HG02571 (cell line): ENCODE data around the gene DNAJB9.
"Not testable (repeated sequence)": the region's sequence is repeated elsewhere in the genome, so short reads cannot be mapped to it uniquely, and the experiment has no call there.

ENCODE experiments used
- ATAC-seq: cut with Tn5 transposase; IDR thresholded peaks from one replicate; pipeline ENCODE4 v1.9.1; 2021; ENCODE audit warnings: mild to moderate bottlenecking, moderate library complexity; ENCODE audit not compliant: unreplicated experiment

Gene DNAJB9

GRCh38 chr7:108569381-108570145 lies at the start of gene DNAJB9, which contains the start of gene THAP5:
Gene DNAJB9, plus strand, starts transcription at chr7:108569874. Its CDS starts 1,853 bp downstream, at chr7:108571727.
Gene THAP5, minus strand, starts transcription at chr7:108569706. Its CDS starts 137 bp downstream, at chr7:108569569.
- peak; percentile 92 for ATAC-seq

- ATAC-seq: no peak
Observed at GRCh38 chr7:108522780-108523179, 46.9 kb upstream of the DNAJB9 start.

GRCh38 chr7:108525327-108525984 lies 44.2 kb upstream of the DNAJB9 start:
- peak; percentile 45 for ATAC-seq

- ATAC-seq: peak; percentile 93
Observed at GRCh38 chr7:108525985-108526767, 43.5 kb upstream of the DNAJB9 start, which contains the start of gene PNPLA8. Gene PNPLA8, minus strand, starts transcription at chr7:108526135. Its CDS starts 10,644 bp downstream, at chr7:108515491.

GRCh38 chr7:108526768-108527017 lies 43.0 kb upstream of the DNAJB9 start:
- ATAC-seq: no peak

- no peak for ATAC-seq
Observed at GRCh38 chr7:108528183-108528712, 41.4 kb upstream of the DNAJB9 start.

GRCh38 chr7:108529341-108529740 lies 40.3 kb upstream of the DNAJB9 start:
- no peak for ATAC-seq

- no peak for ATAC-seq
Observed at GRCh38 chr7:108533712-108534111, 36.0 kb upstream of the DNAJB9 start.

GRCh38 chr7:108535257-108535656 lies 34.4 kb upstream of the DNAJB9 start:
- ATAC-seq: no peak

GRCh38 chr7:108535744-108536143 lies 33.9 kb upstream of the DNAJB9 start:
- no peak for ATAC-seq

GRCh38 chr7:108537229-108537628 lies 32.4 kb upstream of the DNAJB9 start:
- no peak for ATAC-seq

GRCh38 chr7:108538236-108538635 lies 31.4 kb upstream of the DNAJB9 start:
- ATAC-seq: not testable (repeated sequence)

- ATAC-seq: not testable (repeated sequence)
Observed at GRCh38 chr7:108538685-108539084, 31.0 kb upstream of the DNAJB9 start.

GRCh38 chr7:108541478-108541877 lies 28.2 kb upstream of the DNAJB9 start:
- ATAC-seq: no peak

GRCh38 chr7:108548141-108548896 lies 21.4 kb upstream of the DNAJB9 start:
- ATAC-seq: not testable (repeated sequence)

- not testable (repeated sequence) for ATAC-seq
Observed at GRCh38 chr7:108556665-108557064, 13.0 kb upstream of the DNAJB9 start.

- ATAC-seq: no peak
Observed at GRCh38 chr7:108557191-108557590, 12.5 kb upstream of the DNAJB9 start.

- no peak for ATAC-seq
Observed at GRCh38 chr7:108557617-108558016, 12.1 kb upstream of the DNAJB9 start.

GRCh38 chr7:108559253-108559652 lies 10.4 kb upstream of the DNAJB9 start:
- no peak for ATAC-seq

- no peak for ATAC-seq
Observed at GRCh38 chr7:108561047-108561619, 8.5 kb upstream of the DNAJB9 start.
